Natural killer cell (primary cell): ENCODE results near the gene ACTN2. TPM values are rescaled to one million over a fixed set of nuclear protein-coding genes. Genes with fewer than 3 reads are reported as not detected.
"Not testable (repeated sequence)": the region's sequence is repeated elsewhere in the genome, so short reads cannot be mapped to it uniquely, and the experiment has no call there.

Experiments used
- ATAC-seq, 3 donors: fragments of 150-1000 bp in 2 of 3; fragments of 200-7000 bp in 1 of 3; cut with Tn5 transposase; 1 replicate in 1 of 3; 2 replicates in 2 of 3; pipeline ENCODE4 v1.10.0; 2021; ENCODE audit warnings: mild to moderate bottlenecking in 2 of 3, moderate library complexity in 2 of 3
- DNase-seq, 2 donors: peaks; one replicate each; pipeline versions ENCODE4 v3.0.0 to v3.0.0-alpha.2; 2013 to 2021; ENCODE audit warnings: mixed read lengths in 1 of 2
- H3K27ac ChIP-seq: one replicate; pipeline ENCODE4 v1.5.1; 2013; ENCODE audit warnings: mild to moderate bottlenecking, low read length
- H3K27me3 ChIP-seq: one replicate; pipeline ENCODE4 v1.6.1; 2013; ENCODE audit warnings: low read length; ENCODE audit not compliant: control insufficient read depth, insufficient read depth
- H3K36me3 ChIP-seq: one replicate; pipeline ENCODE4 v1.6.1; 2013; ENCODE audit warnings: low read length; ENCODE audit not compliant: control insufficient read depth, insufficient read depth
- H3K4me1 ChIP-seq: one replicate; pipeline ENCODE4 v1.6.1; 2013; ENCODE audit warnings: low read length; ENCODE audit not compliant: control insufficient read depth, insufficient read depth
- H3K4me3 ChIP-seq: one replicate; pipeline ENCODE4 v1.5.1; 2013; ENCODE audit warnings: low read length
- H3K9me3 ChIP-seq: one replicate; pipeline ENCODE4 v1.6.1; 2013; ENCODE audit warnings: low read length; ENCODE audit not compliant: control insufficient read depth, insufficient read depth
- H3K27ac Mint-ChIP-seq, 2 donors: one replicate each; pipeline ENCODE4 v1.8.0; 2022; ENCODE audit warnings: mild to moderate bottlenecking in 2 of 2, mixed read lengths in 2 of 2, moderate library complexity in 1 of 2
- H3K27me3 Mint-ChIP-seq, 2 donors: one replicate each; pipeline ENCODE4 v1.8.0; 2022; ENCODE audit warnings: low read depth in 2 of 2, mixed read lengths in 2 of 2
- H3K36me3 Mint-ChIP-seq: one replicate; pipeline ENCODE4 v1.8.0; 2022; ENCODE audit warnings: mixed read lengths
- H3K4me1 Mint-ChIP-seq, 2 donors: one replicate each; pipeline ENCODE4 v1.8.0; 2022; ENCODE audit warnings: mixed read lengths in 2 of 2
- H3K4me3 Mint-ChIP-seq: one replicate; pipeline ENCODE4 v1.8.0; 2022; ENCODE audit warnings: mild to moderate bottlenecking, moderate library complexity, mixed read lengths
- H3K9me3 Mint-ChIP-seq, 2 donors: one replicate each; pipeline ENCODE4 v1.8.0; 2022; ENCODE audit warnings: mixed read lengths in 2 of 2
- CTCF ChIP-seq: fragments of 200-600 bp; IDR thresholded peaks from one replicate; pipeline ENCODE4 v1.8.0; 2022; ENCODE audit warnings: antibody characterized with exemption
- WGBS: methylation state at CpG from one replicate; pipeline ENCODE4 v1.1.7; 2013; ENCODE audit warnings: missing lambda C conversion rate; ENCODE audit not compliant: insufficient coverage; 5-methylcytosine and 5-hydroxymethylcytosine counted together
- intact Hi-C: fragments of 100-400 bp; cut with micrococcal nuclease; formaldehyde crosslinking; loops from one replicate; pipeline ENCODE4 v1.14.2; 2022
- total RNA-seq, 4 donors: library from RNA; stranded (reverse); fragments of 120-200 nt in 1 of 4; gene quantifications; one replicate each; pipeline versions ENCODE4 v1.2.3 to v1.2.4, GENCODE V29; 2013 to 2022

The ACTN2 gene
- total RNA-seq, 3 donors from 2014 or later (not counting 1 experiment from before 2014, with no cell fraction given): not detected

- Histone ChIP-seq H3K27ac (no peak overlapping the region), H3K4me3 (no peak overlapping the region), H3K4me1 (no peaks in the 10 kb centered on the region), H3K9me3 (no peaks in the 10 kb centered on the region), H3K36me3 (no peaks in the 10 kb centered on the region), H3K27me3 (no peaks in the 10 kb centered on the region)
- WGBS: 96% methylated on average over 8 of the region's 8 CpGs
- H3K4me3 Mint-ChIP-seq: no peak overlapping the region
- ATAC-seq (no peak), DNase-seq (no peak)
- no peak for TF ChIP-seq CTCF
- H3K36me3 Mint-ChIP-seq: no peaks in the 10 kb centered on the region
- peaks cover 4 to 7% of the 10 kb centered on the region in 2 donors for H3K27me3 Mint-ChIP-seq
- H3K27ac Mint-ChIP-seq: no peak overlapping the region
- intact Hi-C loops: no loop called here
- no peaks in the 10 kb centered on the region for H3K4me1 Mint-ChIP-seq
- H3K9me3 Mint-ChIP-seq: no peaks in the 10 kb centered on the region
Observed at GRCh38 chr1:236657398-236657797, 28.9 kb upstream of the ACTN2 start.

GRCh38 chr1:236659792-236660587, 26.3 kb upstream of the ACTN2 start:
- Histone ChIP-seq H3K4me3 (no peak overlapping the region), H3K27ac (no peak overlapping the region), H3K4me1 (no peaks in the 10 kb centered on the region), H3K9me3 (no peaks in the 10 kb centered on the region), H3K27me3 (no peaks in the 10 kb centered on the region), H3K36me3 (no peaks in the 10 kb centered on the region)
- no peak for DNase-seq
- TF ChIP-seq CTCF: no peak
- no peak for ATAC-seq
- Mint-ChIP-seq H3K27ac (no peak overlapping the region), H3K36me3 (no peaks in the 10 kb centered on the region), H3K9me3 (no peaks in the 10 kb centered on the region), H3K4me3 (no peak overlapping the region), H3K27me3 (peaks cover 0 to 7% of the 10 kb centered on the region in 2 donors), H3K4me1 (no peaks in the 10 kb centered on the region)
- intact Hi-C loops: no loop called here
- WGBS: 88% methylated on average over 11 of the region's 12 CpGs

- Mint-ChIP-seq H3K27ac (no peak overlapping the region), H3K4me3 (no peak overlapping the region), H3K9me3 (no peaks in the 10 kb centered on the region), H3K27me3 (peaks cover 1 to 18% of the 10 kb centered on the region in 2 donors), H3K4me1 (no peaks in the 10 kb centered on the region), H3K36me3 (no peaks in the 10 kb centered on the region)
- ATAC-seq (no peak), DNase-seq (no peak)
- no peak overlapping the region for H3K4me3 ChIP-seq
- no peaks in the 10 kb centered on the region for H3K9me3 ChIP-seq
- no peaks in the 10 kb centered on the region for H3K27me3 ChIP-seq
- WGBS: 24% methylated on average over 1 of the region's 1 CpG
- no peak overlapping the region for H3K27ac ChIP-seq
- intact Hi-C loops: no loop called here
- no peaks in the 10 kb centered on the region for H3K36me3 ChIP-seq
- no peaks in the 10 kb centered on the region for H3K4me1 ChIP-seq
- no peak for TF ChIP-seq CTCF
Observed at GRCh38 chr1:236663934-236664333, 22.4 kb upstream of the ACTN2 start.

- DNase-seq, H3K4me3 ChIP-seq, ATAC-seq, H3K36me3 ChIP-seq, H3K36me3 Mint-ChIP-seq, H3K9me3 Mint-ChIP-seq, H3K4me1 Mint-ChIP-seq, H3K27ac Mint-ChIP-seq, H3K4me1 ChIP-seq, H3K9me3 ChIP-seq, H3K27me3 ChIP-seq, H3K27ac ChIP-seq, H3K4me3 Mint-ChIP-seq, intact Hi-C loops: not testable (repeated sequence)
- whole genome bisulfite sequencing: 92% methylated on average over 5 of the region's 5 CpGs
- H3K27me3 Mint-ChIP-seq: peaks cover 19 to 35% of the 10 kb centered on the region in 2 donors
Observed at GRCh38 chr1:236668909-236669308, 17.4 kb upstream of the ACTN2 start.
